Suprapubic skin (tissue), 3 donors: ENCODE data around the gene DPM1.

Experiments
- POLR2A ChIP-seq, 2 donors: fragments of 450-650 bp; IDR thresholded peaks; one replicate each; pipeline ENCODE4 v1.6.1; 2017; ENCODE audit warnings: antibody characterized with exemption in 2 of 2, mild to moderate bottlenecking in 2 of 2, moderate library complexity in 2 of 2
- TF ChIP-seq, protein P1 (sequence below), 2 donors: fragments of 200-600 bp in 1 of 2; fragments of 450-650 bp in 1 of 2; sonication (generic) in 1 of 2; IDR thresholded peaks; one replicate each; pipeline ENCODE4 v1.5.1; 2016 to 2019; ENCODE audit warnings: antibody characterized with exemption in 2 of 2, mild to moderate bottlenecking in 1 of 2, moderate library complexity in 1 of 2

DNA sequence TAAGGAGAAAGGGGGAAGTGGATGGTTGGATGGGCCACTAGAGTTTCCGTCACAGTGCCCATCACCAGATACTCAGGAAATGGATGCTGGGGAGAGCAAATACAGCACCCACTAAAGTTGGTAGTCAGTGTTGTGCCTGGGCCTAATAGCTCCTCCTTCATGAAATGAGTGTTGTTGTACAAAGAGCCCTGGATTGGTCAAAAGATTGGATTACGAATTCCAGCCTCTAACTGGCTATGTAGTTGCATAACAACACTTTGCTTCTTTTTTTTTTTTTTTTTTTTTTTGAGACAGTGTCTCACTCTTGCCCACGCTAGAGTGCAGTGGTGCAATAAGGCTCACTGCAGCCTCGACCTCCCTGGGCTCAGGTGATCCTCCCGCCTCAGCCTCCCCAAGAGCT, 37.2 kb upstream of the DPM1 start:
- TF ChIP-seq, protein P1, sequence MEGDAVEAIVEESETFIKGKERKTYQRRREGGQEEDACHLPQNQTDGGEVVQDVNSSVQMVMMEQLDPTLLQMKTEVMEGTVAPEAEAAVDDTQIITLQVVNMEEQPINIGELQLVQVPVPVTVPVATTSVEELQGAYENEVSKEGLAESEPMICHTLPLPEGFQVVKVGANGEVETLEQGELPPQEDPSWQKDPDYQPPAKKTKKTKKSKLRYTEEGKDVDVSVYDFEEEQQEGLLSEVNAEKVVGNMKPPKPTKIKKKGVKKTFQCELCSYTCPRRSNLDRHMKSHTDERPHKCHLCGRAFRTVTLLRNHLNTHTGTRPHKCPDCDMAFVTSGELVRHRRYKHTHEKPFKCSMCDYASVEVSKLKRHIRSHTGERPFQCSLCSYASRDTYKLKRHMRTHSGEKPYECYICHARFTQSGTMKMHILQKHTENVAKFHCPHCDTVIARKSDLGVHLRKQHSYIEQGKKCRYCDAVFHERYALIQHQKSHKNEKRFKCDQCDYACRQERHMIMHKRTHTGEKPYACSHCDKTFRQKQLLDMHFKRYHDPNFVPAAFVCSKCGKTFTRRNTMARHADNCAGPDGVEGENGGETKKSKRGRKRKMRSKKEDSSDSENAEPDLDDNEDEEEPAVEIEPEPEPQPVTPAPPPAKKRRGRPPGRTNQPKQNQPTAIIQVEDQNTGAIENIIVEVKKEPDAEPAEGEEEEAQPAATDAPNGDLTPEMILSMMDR (IDR thresholded peaks at IDR 0.05) = no peak
- TF ChIP-seq POLR2A (IDR thresholded peaks at IDR 0.05) = no peak
